Activated CD4-positive, alpha-beta T cell treated with anti-CD3 and anti-CD28 coated beads, Interleukin-2, Interleukin-6, amounts not matched to agents 100 ng/mL and 50 ng/mL, durations not matched to agents 16 hours and 8 hours (primary cell): Measurements from ENCODE around the gene CFP.

Experiments used
- DNase-seq: peaks from one replicate; pipeline ENCODE4 v3.0.0-alpha.2; 2020

The CFP gene

GRCh38 chrX:47597222-47597621 is 32.5 kb downstream of the CFP start:
- no peak for DNase-seq

- no peak for DNase-seq
Measured at GRCh38 chrX:47596256-47596655, 33.5 kb downstream of the CFP start.

GRCh38 chrX:47595716-47596251 is 33.9 kb downstream of the CFP start:
- DNase-seq: no peak

- DNase-seq: no peak
Measured at GRCh38 chrX:47593522-47593921, 36.2 kb downstream of the CFP start.

GRCh38 chrX:47590984-47591383 is 38.7 kb downstream of the CFP start:
- no peak for DNase-seq

- DNase-seq: no peak
Measured at GRCh38 chrX:47587906-47588735, 41.6 kb downstream of the CFP start.

- DNase-seq: no peak
Measured at GRCh38 chrX:47587091-47587891, 42.4 kb downstream of the CFP start.

- DNase-seq: no peak
Measured at GRCh38 chrX:47586043-47586787, 43.5 kb downstream of the CFP start.

- no peak for DNase-seq
Measured at GRCh38 chrX:47585273-47585672, 44.5 kb downstream of the CFP start.

- no peak for DNase-seq
Measured at GRCh38 chrX:47584714-47585113, 45.0 kb downstream of the CFP start.

- DNase-seq: no peak
Measured at GRCh38 chrX:47583240-47583861, 46.4 kb downstream of the CFP start.

GRCh38 chrX:47581731-47582647 is 47.7 kb downstream of the CFP start, which contains the start of gene TIMP1:
Gene TIMP1 (plus strand): TSS chrX:47582436. CDS start chrX:47583416, 980 bp downstream.
- DNase-seq: peak; percentile 89

- DNase-seq: peak; percentile 78
Measured at GRCh38 chrX:47579537-47579936, 50.2 kb downstream of the CFP start.

- no peak for DNase-seq
Measured at GRCh38 chrX:47578692-47579091, 51.0 kb downstream of the CFP start.

- no peak for DNase-seq
Measured at GRCh38 chrX:47577901-47578300, 51.8 kb downstream of the CFP start.

- DNase-seq: no peak
Measured at GRCh38 chrX:47577424-47577823, 52.3 kb downstream of the CFP start.

GRCh38 chrX:47576021-47576898 is 53.5 kb downstream of the CFP start:
- DNase-seq: no peak

- DNase-seq: no peak
Measured at GRCh38 chrX:47574547-47575301, 55.0 kb downstream of the CFP start.

GRCh38 chrX:47574076-47574546 is 55.6 kb downstream of the CFP start:
- no peak for DNase-seq
